SK-N-SH treated with all-trans-retinoic acid at 6 μM for 48 hours (cell line): ENCODE measurements around the gene DOLK.

Experiments used
- ATAC-seq: fragments of 200-7000 bp; cut with Tn5 transposase; 3 replicates; pipeline ENCODE4 v1.9.1; 2020; ENCODE audit warnings: mild to moderate bottlenecking, moderate library complexity
- ARNTL ChIP-seq: fragments of 450-650 bp; formaldehyde crosslinking; IDR thresholded peaks from 2 replicates; pipeline ENCODE4 v1.5.0; 2020; ENCODE audit warnings: low read depth, mild to moderate bottlenecking, moderate library complexity, borderline replicate concordance
- BACH2 ChIP-seq: fragments of 250-450 bp; sonication (Bioruptor Pico); IDR thresholded peaks from 2 replicates; pipeline ENCODE4 v1.9.0; 2021; ENCODE audit warnings: mild to moderate bottlenecking, borderline replicate concordance
- CSDC2 ChIP-seq: fragments of 250-450 bp; sonication (Bioruptor Pico); IDR thresholded peaks from 2 replicates; pipeline ENCODE4 v1.5.0; 2020; ENCODE audit warnings: mild to moderate bottlenecking, moderate library complexity
- ESRRG ChIP-seq: fragments of 250-450 bp; sonication (Bioruptor Pico); IDR thresholded peaks from 2 replicates; pipeline ENCODE4 v1.6.1; 2021; ENCODE audit warnings: mild to moderate bottlenecking
- GLIS3 ChIP-seq: fragments of 250-450 bp; sonication (Bioruptor Pico); IDR thresholded peaks from 2 replicates; pipeline ENCODE4 v1.5.0; 2020; ENCODE audit warnings: mild to moderate bottlenecking, moderate library complexity
- ISL1 ChIP-seq: fragments of 250-450 bp; sonication (Bioruptor Pico); IDR thresholded peaks from 2 replicates; pipeline ENCODE4 v2.1.2; 2022; ENCODE audit warnings: mild to moderate bottlenecking, moderate library complexity
- OSR1 ChIP-seq: fragments of 250-450 bp; sonication (Bioruptor Pico); IDR thresholded peaks from 2 replicates; pipeline ENCODE4 v1.8.0; 2022; ENCODE audit warnings: moderate library complexity, mild to moderate bottlenecking, inconsistent platforms
- PPARA ChIP-seq: fragments of 250-450 bp; sonication (Bioruptor Pico); IDR thresholded peaks from 2 replicates; pipeline ENCODE4 v1.5.0; 2020; ENCODE audit warnings: mild to moderate bottlenecking, borderline replicate concordance
- RARB ChIP-seq: fragments of 250-450 bp; sonication (Bioruptor Pico); IDR thresholded peaks from 2 replicates; pipeline ENCODE4 v1.8.0; 2021; ENCODE audit warnings: mild to moderate bottlenecking, moderate library complexity
- SNAI2 ChIP-seq: fragments of 250-450 bp; sonication (Bioruptor Pico); IDR thresholded peaks from 2 replicates; pipeline ENCODE4 v1.5.0; 2020; ENCODE audit warnings: mild to moderate bottlenecking, moderate library complexity
- TCF4 ChIP-seq: fragments of 250-450 bp; sonication (Bioruptor Pico); IDR thresholded peaks from 2 replicates; pipeline ENCODE4 v1.8.0; 2021; ENCODE audit warnings: mild to moderate bottlenecking, moderate library complexity, borderline replicate concordance
- TOX ChIP-seq: fragments of 250-450 bp; sonication (Bioruptor Pico); IDR thresholded peaks from 2 replicates; pipeline ENCODE4 v1.8.0; 2021; ENCODE audit warnings: mild to moderate bottlenecking, moderate library complexity, borderline replicate concordance
- ZC3H10 ChIP-seq: fragments of 250-450 bp; sonication (Bioruptor Pico); IDR thresholded peaks from 2 replicates; pipeline ENCODE4 v1.5.1; 2021; ENCODE audit warnings: mild to moderate bottlenecking, moderate library complexity
- ZFP3 ChIP-seq: fragments of 250-450 bp; sonication (Bioruptor Pico); IDR thresholded peaks from 2 replicates; pipeline ENCODE4 v1.5.0; 2020; ENCODE audit warnings: mild to moderate bottlenecking, moderate library complexity
- ZFP30 ChIP-seq: fragments of 450-650 bp; formaldehyde crosslinking; IDR thresholded peaks from 2 replicates; pipeline ENCODE4 v1.5.0; 2022; ENCODE audit warnings: mild to moderate bottlenecking, moderate library complexity
- ZNF565 ChIP-seq: fragments of 450-650 bp; formaldehyde crosslinking; conservative IDR thresholded peaks from 2 replicates; pipeline ENCODE4 v1.5.0; 2020; ENCODE audit warnings: low read depth, mild to moderate bottlenecking, moderate library complexity
- ZNF70 ChIP-seq: fragments of 450-650 bp; formaldehyde crosslinking; IDR thresholded peaks from 2 replicates; pipeline ENCODE4 v1.5.0; 2020; ENCODE audit warnings: mild to moderate bottlenecking, moderate library complexity
- ZNF8 ChIP-seq: fragments of 450-650 bp; formaldehyde crosslinking; IDR thresholded peaks from 2 replicates; pipeline ENCODE4 v1.5.0; 2020; ENCODE audit warnings: mild to moderate bottlenecking, moderate library complexity
- TF ChIP-seq, protein P1 (sequence below): fragments of 250-450 bp; sonication (Bioruptor Pico); IDR thresholded peaks from 2 replicates; pipeline ENCODE4 v1.5.1; 2021; ENCODE audit warnings: mild to moderate bottlenecking, moderate library complexity
- TF ChIP-seq, protein P2 (sequence below): fragments of 250-450 bp; sonication (Bioruptor Pico); IDR thresholded peaks from 2 replicates; pipeline ENCODE4 v1.8.0; 2021; ENCODE audit warnings: low read depth, mild to moderate bottlenecking, moderate library complexity, borderline replicate concordance
- TF ChIP-seq, protein P3 (sequence below): fragments of 250-450 bp; sonication (Bioruptor Pico); IDR thresholded peaks from 2 replicates; pipeline ENCODE4 v1.5.0; 2020; ENCODE audit warnings: mild to moderate bottlenecking, moderate library complexity
- TF ChIP-seq, protein P4 (sequence below): fragments of 250-450 bp; sonication (Bioruptor Pico); IDR thresholded peaks from 2 replicates; pipeline ENCODE4 v1.8.0; 2020; ENCODE audit warnings: mild to moderate bottlenecking, moderate library complexity, borderline replicate concordance

Gene DOLK

DNA sequence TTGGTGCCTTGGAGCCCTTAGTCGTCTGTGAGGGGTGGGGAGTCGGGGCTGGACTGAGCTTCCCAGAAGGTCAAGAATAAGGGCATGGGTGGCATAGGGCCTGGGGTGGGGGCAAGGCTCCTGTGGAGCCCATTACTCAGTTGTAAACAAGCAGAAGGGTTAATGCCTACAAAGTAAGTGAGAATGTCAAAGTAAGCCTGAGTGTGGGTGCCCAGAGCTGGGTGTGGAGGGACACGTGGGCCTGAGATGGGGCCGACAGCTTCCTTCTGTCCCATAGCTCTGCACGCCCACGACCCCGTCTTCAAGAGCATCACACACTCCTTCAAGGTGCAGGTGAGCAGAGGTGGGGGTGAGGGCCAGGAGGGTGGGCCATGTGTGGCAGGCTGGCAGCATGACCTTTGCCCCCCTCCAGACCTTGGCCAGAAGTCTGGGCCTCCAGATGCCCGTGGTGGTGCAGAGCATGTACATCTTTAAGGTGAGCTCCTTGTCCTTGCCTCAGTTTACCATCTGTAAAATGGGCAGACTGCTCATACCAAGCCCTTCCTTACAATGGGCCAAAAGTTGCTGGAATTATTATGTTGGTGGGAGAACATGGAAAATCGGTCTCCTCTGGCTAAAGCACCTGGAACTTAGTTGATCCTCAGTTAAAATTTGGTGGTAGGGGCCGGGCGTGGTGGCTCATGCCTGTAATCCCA is 11.1 kb downstream of the DOLK start:
- TF ChIP-seq PPARA (no peak), ZNF8 (CRISPR knock-in tag) (no peak), CSDC2 (CRISPR knock-in tag) (no peak), ZC3H10 (CRISPR knock-in tag) (no peak), ESRRG (CRISPR knock-in tag) (no peak), ZFP30 (CRISPR knock-in tag) (no peak), ZNF70 (no peak), BACH2 (CRISPR knock-in tag) (no peak), SNAI2 (no peak), OSR1 (CRISPR knock-in tag) (no peak), ZNF565 (CRISPR knock-in tag) (no peak), GLIS3 (CRISPR knock-in tag) (no peak), TCF4 (CRISPR knock-in tag) (no peak), RARB (CRISPR knock-in tag) (no peak)
- TF ChIP-seq, protein P1, sequence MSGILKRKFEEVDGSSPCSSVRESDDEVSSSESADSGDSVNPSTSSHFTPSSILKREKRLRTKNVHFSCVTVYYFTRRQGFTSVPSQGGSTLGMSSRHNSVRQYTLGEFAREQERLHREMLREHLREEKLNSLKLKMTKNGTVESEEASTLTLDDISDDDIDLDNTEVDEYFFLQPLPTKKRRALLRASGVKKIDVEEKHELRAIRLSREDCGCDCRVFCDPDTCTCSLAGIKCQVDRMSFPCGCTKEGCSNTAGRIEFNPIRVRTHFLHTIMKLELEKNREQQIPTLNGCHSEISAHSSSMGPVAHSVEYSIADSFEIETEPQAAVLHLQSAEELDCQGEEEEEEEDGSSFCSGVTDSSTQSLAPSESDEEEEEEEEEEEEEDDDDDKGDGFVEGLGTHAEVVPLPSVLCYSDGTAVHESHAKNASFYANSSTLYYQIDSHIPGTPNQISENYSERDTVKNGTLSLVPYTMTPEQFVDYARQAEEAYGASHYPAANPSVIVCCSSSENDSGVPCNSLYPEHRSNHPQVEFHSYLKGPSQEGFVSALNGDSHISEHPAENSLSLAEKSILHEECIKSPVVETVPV: no peak
- TF ChIP-seq, protein P2, sequence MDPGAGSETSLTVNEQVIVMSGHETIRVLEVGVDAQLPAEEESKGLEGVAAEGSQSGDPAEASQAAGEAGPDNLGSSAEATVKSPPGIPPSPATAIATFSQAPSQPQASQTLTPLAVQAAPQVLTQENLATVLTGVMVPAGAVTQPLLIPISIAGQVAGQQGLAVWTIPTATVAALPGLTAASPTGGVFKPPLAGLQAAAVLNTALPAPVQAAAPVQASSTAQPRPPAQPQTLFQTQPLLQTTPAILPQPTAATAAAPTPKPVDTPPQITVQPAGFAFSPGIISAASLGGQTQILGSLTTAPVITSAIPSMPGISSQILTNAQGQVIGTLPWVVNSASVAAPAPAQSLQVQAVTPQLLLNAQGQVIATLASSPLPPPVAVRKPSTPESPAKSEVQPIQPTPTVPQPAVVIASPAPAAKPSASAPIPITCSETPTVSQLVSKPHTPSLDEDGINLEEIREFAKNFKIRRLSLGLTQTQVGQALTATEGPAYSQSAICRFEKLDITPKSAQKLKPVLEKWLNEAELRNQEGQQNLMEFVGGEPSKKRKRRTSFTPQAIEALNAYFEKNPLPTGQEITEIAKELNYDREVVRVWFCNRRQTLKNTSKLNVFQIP (CRISPR knock-in tag): no peak
- TF ChIP-seq, protein P3, sequence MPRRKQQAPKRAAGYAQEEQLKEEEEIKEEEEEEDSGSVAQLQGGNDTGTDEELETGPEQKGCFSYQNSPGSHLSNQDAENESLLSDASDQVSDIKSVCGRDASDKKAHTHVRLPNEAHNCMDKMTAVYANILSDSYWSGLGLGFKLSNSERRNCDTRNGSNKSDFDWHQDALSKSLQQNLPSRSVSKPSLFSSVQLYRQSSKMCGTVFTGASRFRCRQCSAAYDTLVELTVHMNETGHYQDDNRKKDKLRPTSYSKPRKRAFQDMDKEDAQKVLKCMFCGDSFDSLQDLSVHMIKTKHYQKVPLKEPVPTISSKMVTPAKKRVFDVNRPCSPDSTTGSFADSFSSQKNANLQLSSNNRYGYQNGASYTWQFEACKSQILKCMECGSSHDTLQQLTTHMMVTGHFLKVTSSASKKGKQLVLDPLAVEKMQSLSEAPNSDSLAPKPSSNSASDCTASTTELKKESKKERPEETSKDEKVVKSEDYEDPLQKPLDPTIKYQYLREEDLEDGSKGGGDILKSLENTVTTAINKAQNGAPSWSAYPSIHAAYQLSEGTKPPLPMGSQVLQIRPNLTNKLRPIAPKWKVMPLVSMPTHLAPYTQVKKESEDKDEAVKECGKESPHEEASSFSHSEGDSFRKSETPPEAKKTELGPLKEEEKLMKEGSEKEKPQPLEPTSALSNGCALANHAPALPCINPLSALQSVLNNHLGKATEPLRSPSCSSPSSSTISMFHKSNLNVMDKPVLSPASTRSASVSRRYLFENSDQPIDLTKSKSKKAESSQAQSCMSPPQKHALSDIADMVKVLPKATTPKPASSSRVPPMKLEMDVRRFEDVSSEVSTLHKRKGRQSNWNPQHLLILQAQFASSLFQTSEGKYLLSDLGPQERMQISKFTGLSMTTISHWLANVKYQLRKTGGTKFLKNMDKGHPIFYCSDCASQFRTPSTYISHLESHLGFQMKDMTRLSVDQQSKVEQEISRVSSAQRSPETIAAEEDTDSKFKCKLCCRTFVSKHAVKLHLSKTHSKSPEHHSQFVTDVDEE (CRISPR knock-in tag): no peak
- ATAC-seq: no peak

DNA sequence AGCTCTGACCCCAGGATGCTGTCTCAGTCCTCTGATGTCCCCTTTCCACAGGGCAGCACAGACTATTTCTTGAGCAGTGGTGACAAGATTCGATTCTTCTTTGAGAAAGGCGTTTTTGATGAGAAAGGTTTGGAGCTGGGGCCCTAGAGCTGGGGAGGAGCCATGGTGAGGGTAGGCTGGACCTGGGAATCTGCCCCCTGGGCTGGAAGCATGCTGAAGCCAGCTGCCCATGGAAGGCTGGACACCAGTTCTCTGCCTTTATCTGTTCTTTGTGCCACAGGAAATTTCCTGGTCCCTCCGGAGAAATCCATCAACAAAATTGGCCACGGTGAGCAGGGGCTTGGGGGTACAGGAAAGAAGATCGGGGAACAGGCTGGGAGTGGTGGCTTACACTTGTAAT is 13.7 kb downstream of the DOLK start:
- no peak for ATAC-seq
- TF ChIP-seq PPARA: no peak
- TF ChIP-seq, protein P4, sequence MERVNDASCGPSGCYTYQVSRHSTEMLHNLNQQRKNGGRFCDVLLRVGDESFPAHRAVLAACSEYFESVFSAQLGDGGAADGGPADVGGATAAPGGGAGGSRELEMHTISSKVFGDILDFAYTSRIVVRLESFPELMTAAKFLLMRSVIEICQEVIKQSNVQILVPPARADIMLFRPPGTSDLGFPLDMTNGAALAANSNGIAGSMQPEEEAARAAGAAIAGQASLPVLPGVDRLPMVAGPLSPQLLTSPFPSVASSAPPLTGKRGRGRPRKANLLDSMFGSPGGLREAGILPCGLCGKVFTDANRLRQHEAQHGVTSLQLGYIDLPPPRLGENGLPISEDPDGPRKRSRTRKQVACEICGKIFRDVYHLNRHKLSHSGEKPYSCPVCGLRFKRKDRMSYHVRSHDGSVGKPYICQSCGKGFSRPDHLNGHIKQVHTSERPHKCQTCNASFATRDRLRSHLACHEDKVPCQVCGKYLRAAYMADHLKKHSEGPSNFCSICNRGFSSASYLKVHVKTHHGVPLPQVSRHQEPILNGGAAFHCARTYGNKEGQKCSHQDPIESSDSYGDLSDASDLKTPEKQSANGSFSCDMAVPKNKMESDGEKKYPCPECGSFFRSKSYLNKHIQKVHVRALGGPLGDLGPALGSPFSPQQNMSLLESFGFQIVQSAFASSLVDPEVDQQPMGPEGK (CRISPR knock-in tag): no peak

DNA sequence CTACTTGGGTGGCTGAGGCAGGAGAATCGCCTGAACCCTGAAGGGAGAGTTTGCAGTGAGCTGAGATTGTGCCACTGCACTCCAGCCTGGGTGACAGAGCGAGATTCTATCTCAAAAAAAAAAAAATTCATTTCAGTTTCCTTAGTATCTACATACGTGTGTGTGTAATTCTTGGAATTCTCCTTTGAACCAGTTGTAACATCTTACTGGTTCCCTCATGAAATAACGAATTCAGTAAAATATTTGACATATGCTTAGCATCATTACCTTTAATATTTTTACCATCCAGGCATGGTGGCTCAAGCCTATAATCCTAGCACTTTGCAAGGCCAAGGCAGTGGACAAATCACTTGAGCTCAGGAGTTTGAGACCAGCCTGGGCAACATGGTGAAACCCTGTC is 17.8 kb downstream of the DOLK start:
- no peak for ATAC-seq
- TF ChIP-seq ZC3H10 (CRISPR knock-in tag) (no peak), ISL1 (no peak), ZNF565 (CRISPR knock-in tag) (no peak), TOX (CRISPR knock-in tag) (no peak), ZFP3 (CRISPR knock-in tag) (no peak), CSDC2 (CRISPR knock-in tag) (no peak), ARNTL (CRISPR knock-in tag) (no peak)
- TF ChIP-seq, protein P3 (CRISPR knock-in tag): no peak
- TF ChIP-seq, protein P1: no peak
